Measurements from ENCODE around the gene NDRG3.
"Not testable (repeated sequence)": the region's sequence is repeated elsewhere in the genome, so short reads cannot be mapped to it uniquely, and the experiment has no call there.

Gene NDRG3

DNA sequence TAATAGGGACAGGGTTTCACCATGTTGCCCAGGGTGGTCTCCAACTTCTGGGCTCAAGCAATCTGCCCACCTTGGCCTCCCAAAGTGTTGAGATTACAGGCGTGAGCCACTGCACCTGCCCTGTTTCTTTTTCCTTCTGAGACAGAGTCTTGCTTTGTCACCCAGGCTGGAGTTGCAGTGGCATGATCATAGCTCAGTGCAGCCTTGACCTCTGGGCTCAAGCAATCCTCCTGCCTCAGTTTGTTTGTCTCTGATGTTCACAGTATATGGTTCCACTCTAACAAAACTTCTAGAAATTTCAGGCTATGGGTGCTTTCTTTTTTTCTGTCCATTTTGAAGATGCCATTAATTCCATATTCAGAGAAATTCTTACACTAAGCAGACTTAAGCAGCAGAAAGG, 33.1 kb downstream of the NDRG3 start:
- H3K27me3 ChIP-seq (replicated peaks in 2 of 5; ENCODE audit: control insufficient read depth in 4 of 5, insufficient read depth in 5 of 5, low read length in 4 of 5), result no peaks in the 10 kb centered on the region
- no peaks in the 10 kb centered on the region for H3K9me3 ChIP-seq (ENCODE audit: control extremely low read depth in 1 of 5, control insufficient read depth in 4 of 5, insufficient read depth in 2 of 5, low read depth in 1 of 5, low read length in 4 of 5)
- no peak overlapping the region for H3K4me3 ChIP-seq (ENCODE audit: control insufficient read depth in 1 of 7, extremely low read depth in 1 of 7, insufficient read depth in 4 of 7, low read depth in 2 of 7, low read length in 6 of 7)
- H3K27ac ChIP-seq (ENCODE audit: insufficient read depth in 1 of 2, low read depth in 1 of 2, low read length in 2 of 2, poor library complexity in 1 of 2, severe bottlenecking in 2 of 2), result no peak overlapping the region
- ChIA-PET POLR2A (interaction anchor here (0.7 kb wide), 1 partner anchor 570 kb away, joined by 4 read pairs; no protein-coding TSS in a partner anchor), CTCF (interaction anchor here (1.0 kb wide), 1 partner anchor 9 kb away, joined by 3 read pairs; no protein-coding TSS in a partner anchor)
- no peaks in the 10 kb centered on the region for H3K4me1 ChIP-seq (ENCODE audit: control extremely low read depth in 1 of 4, control insufficient read depth in 4 of 4, insufficient read depth in 4 of 4, low read length in 3 of 4)
- no peaks in the 10 kb centered on the region for H3K36me3 ChIP-seq (ENCODE audit: control insufficient read depth in 4 of 4, insufficient read depth in 4 of 4, low read length in 3 of 4)
- WGBS (ENCODE audit: insufficient coverage), result 100% methylated on average over 1 of the region's 1 CpG
- no peak for DNase-seq

DNA sequence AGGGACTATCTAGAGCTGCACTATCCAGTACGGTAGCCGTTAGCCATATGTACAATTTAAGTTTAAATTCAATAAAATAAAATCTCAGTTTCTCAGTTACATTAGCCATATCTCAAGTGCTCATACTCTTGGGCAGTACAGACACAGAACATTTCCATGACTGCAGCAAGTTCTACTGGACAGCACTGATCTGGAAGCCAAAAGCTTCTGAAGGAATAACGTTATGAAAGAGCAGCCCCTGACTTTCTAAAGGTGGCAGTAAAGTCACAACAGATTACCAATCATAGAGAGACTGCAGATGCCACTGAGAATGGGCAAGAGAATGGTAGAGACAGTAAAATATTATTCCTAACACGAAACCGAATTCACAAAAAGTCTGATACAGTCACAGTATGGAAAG, 36.8 kb downstream of the NDRG3 start:
- Histone ChIP-seq H3K4me1 (ENCODE audit: control extremely low read depth in 1 of 4, control insufficient read depth in 4 of 4, insufficient read depth in 4 of 4, low read length in 3 of 4) (no peaks in the 10 kb centered on the region), H3K36me3 (ENCODE audit: control insufficient read depth in 4 of 4, insufficient read depth in 4 of 4, low read length in 3 of 4) (no peaks in the 10 kb centered on the region), H3K4me3 (ENCODE audit: control insufficient read depth in 1 of 7, extremely low read depth in 1 of 7, insufficient read depth in 4 of 7, low read depth in 2 of 7, low read length in 6 of 7) (no peak overlapping the region), H3K27me3 (replicated peaks in 2 of 5; ENCODE audit: control insufficient read depth in 4 of 5, insufficient read depth in 5 of 5, low read length in 4 of 5) (no peaks in the 10 kb centered on the region), H3K9me3 (ENCODE audit: control extremely low read depth in 1 of 5, control insufficient read depth in 4 of 5, insufficient read depth in 2 of 5, low read depth in 1 of 5, low read length in 4 of 5) (no peaks in the 10 kb centered on the region), H3K27ac (ENCODE audit: insufficient read depth in 1 of 2, low read depth in 1 of 2, low read length in 2 of 2, poor library complexity in 1 of 2, severe bottlenecking in 2 of 2) (no peak overlapping the region)
- no peak for DNase-seq
- ChIA-PET POLR2A (interaction anchor here (0.6 kb wide), 1 partner anchor 126 kb away, joined by 3 read pairs; no protein-coding TSS in a partner anchor), CTCF (no interaction called here)
- WGBS (ENCODE audit: insufficient coverage), result 96% methylated on average over 2 of the region's 5 CpGs

DNA sequence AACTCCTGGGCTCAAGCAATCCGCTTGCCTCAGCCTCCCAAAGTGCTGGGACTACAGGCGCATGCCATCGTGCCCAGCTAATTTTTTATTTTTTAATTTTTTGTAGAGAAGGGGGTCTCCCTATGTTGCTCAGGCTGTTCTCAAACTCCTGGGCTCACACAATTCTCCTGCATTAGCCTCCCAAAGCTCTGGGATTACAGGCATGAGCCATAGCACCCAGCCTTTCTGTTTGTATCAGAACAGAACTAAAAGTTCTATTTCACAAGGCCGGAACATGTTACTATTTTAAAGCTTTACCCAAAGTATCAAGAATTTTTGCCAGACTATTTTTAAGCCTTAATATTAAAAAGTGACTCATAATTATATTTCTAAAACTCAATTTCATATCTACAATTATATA, 42.4 kb downstream of the NDRG3 start:
- Histone ChIP-seq H3K36me3 (ENCODE audit: control insufficient read depth in 4 of 4, insufficient read depth in 4 of 4, low read length in 3 of 4) (no peaks in the 10 kb centered on the region), H3K4me1 (ENCODE audit: control extremely low read depth in 1 of 4, control insufficient read depth in 4 of 4, insufficient read depth in 4 of 4, low read length in 3 of 4) (no peaks in the 10 kb centered on the region), H3K4me3 (ENCODE audit: control insufficient read depth in 1 of 7, extremely low read depth in 1 of 7, insufficient read depth in 4 of 7, low read depth in 2 of 7, low read length in 6 of 7) (no peak overlapping the region), H3K27me3 (replicated peaks in 2 of 5; ENCODE audit: control insufficient read depth in 4 of 5, insufficient read depth in 5 of 5, low read length in 4 of 5) (no peaks in the 10 kb centered on the region), H3K9me3 (ENCODE audit: control extremely low read depth in 1 of 5, control insufficient read depth in 4 of 5, insufficient read depth in 2 of 5, low read depth in 1 of 5, low read length in 4 of 5) (no peaks in the 10 kb centered on the region), H3K27ac (ENCODE audit: insufficient read depth in 1 of 2, low read depth in 1 of 2, low read length in 2 of 2, poor library complexity in 1 of 2, severe bottlenecking in 2 of 2) (no peak overlapping the region)
- CTCF ChIA-PET, result interaction anchor here (1.3 kb wide), 1 partner anchor 10 kb away, joined by 3 read pairs; no protein-coding TSS in a partner anchor
- no peak for DNase-seq
- POLR2A ChIA-PET, result no interaction called here
- 93% methylated on average over 3 of the region's 4 CpGs for WGBS (ENCODE audit: insufficient coverage)

DNA sequence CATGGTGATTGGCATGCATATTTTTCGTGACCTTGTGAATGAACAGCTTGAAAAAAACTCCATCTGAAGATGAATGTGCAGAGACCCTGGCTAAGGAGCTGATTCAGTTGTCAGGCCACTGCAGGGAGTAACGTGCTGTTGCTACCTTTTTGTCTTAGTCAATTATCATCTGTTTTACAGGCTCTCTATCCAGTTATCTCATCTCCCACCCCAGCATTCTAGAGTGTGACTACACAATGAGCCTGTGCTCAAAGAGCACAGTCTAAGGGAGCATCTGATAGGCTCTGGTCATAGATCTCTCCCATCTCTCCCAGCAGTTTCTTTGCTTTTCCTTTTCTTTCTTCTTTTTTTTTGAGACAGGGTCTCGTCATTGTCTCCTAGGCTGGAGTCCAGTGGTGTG, 45.5 kb downstream of the NDRG3 start:
- 95% methylated on average over 3 of the region's 3 CpGs for WGBS (ENCODE audit: insufficient coverage)
- no peak for DNase-seq
- ChIA-PET CTCF (interaction anchor here (1.4 kb wide), 1 partner anchor 14 kb away, joined by 3 read pairs; no protein-coding TSS in a partner anchor), POLR2A (no interaction called here)
- no peaks in the 10 kb centered on the region for H3K36me3 ChIP-seq (ENCODE audit: control insufficient read depth in 4 of 4, insufficient read depth in 4 of 4, low read length in 3 of 4)
- no peaks in the 10 kb centered on the region for H3K9me3 ChIP-seq (ENCODE audit: control extremely low read depth in 1 of 5, control insufficient read depth in 4 of 5, insufficient read depth in 2 of 5, low read depth in 1 of 5, low read length in 4 of 5)
- no peaks in the 10 kb centered on the region for H3K4me1 ChIP-seq (ENCODE audit: control extremely low read depth in 1 of 4, control insufficient read depth in 4 of 4, insufficient read depth in 4 of 4, low read length in 3 of 4)
- no peak overlapping the region for H3K4me3 ChIP-seq (ENCODE audit: control insufficient read depth in 1 of 7, extremely low read depth in 1 of 7, insufficient read depth in 4 of 7, low read depth in 2 of 7, low read length in 6 of 7)
- H3K27ac ChIP-seq (ENCODE audit: insufficient read depth in 1 of 2, low read depth in 1 of 2, low read length in 2 of 2, poor library complexity in 1 of 2, severe bottlenecking in 2 of 2), result no peak overlapping the region
- H3K27me3 ChIP-seq (replicated peaks in 2 of 5; ENCODE audit: control insufficient read depth in 4 of 5, insufficient read depth in 5 of 5, low read length in 4 of 5), result no peaks in the 10 kb centered on the region

DNA sequence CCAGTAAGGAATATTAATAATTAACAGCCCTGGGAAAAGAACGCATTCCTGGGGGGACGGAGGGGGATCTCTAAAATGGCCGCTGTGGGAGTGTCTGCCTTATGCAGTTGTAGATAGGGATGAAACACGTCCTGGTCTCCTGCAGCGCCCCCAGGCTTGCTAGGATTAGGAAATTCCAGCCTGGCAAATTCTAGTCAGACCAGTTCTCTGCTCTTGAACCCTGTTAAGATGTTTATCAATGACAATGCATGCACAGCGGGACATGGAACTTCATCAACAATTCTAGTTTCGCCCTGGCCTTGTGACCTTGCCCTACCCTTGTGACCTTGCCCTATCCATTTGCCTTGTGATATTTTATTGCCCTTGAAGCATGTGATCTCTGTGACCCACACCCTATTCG, 50.4 kb downstream of the NDRG3 start:
- H3K4me3 ChIP-seq (ENCODE audit: control insufficient read depth in 1 of 7, extremely low read depth in 1 of 7, insufficient read depth in 4 of 7, low read depth in 2 of 7, low read length in 6 of 7); H3K9me3 ChIP-seq (ENCODE audit: control extremely low read depth in 1 of 5, control insufficient read depth in 4 of 5, insufficient read depth in 2 of 5, low read depth in 1 of 5, low read length in 4 of 5): not testable (repeated sequence)

DNA sequence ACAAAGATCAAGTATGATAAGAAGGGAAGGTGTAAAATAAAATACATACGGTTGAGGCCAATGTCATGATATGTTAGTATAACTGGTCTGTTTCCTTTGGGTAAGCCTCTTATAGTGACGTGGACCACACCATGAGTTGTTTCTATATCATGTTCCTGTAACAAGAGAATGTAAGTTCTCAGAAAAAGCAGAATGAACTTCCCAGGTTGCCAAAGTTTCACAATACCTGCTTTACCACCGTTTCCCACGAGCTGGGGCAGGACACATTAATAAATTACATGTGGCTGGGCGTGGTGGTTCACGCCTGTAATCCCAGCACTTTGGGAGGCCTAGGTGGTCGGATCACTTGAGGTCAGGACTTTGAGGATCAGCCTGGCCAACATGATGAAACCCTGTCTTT, 57.3 kb downstream of the NDRG3 start:
- DNase-seq, result no peak
- H3K4me3 ChIP-seq (ENCODE audit: control insufficient read depth in 1 of 7, extremely low read depth in 1 of 7, insufficient read depth in 4 of 7, low read depth in 2 of 7, low read length in 6 of 7), result no peak overlapping the region
- H3K27ac ChIP-seq (ENCODE audit: insufficient read depth in 1 of 2, low read depth in 1 of 2, low read length in 2 of 2, poor library complexity in 1 of 2, severe bottlenecking in 2 of 2), result no peak overlapping the region
- H3K36me3 ChIP-seq (ENCODE audit: control insufficient read depth in 4 of 4, insufficient read depth in 4 of 4, low read length in 3 of 4), result peaks cover 0 to 4% (median 3%) of the 10 kb centered on the region in 4 experiments
- no peaks in the 10 kb centered on the region for H3K9me3 ChIP-seq (ENCODE audit: control extremely low read depth in 1 of 5, control insufficient read depth in 4 of 5, insufficient read depth in 2 of 5, low read depth in 1 of 5, low read length in 4 of 5)
- CTCF ChIA-PET, result interaction anchor here (1.5 kb wide), 1 partner anchor 34 kb away, joined by 3 read pairs; no protein-coding TSS in a partner anchor
- no peaks in the 10 kb centered on the region for H3K4me1 ChIP-seq (ENCODE audit: control extremely low read depth in 1 of 4, control insufficient read depth in 4 of 4, insufficient read depth in 4 of 4, low read length in 3 of 4)
- POLR2A ChIA-PET, result no interaction called here
- 95% methylated on average over 7 of the region's 7 CpGs for WGBS (ENCODE audit: insufficient coverage)
- H3K27me3 ChIP-seq (replicated peaks in 2 of 5; ENCODE audit: control insufficient read depth in 4 of 5, insufficient read depth in 5 of 5, low read length in 4 of 5), result no peaks in the 10 kb centered on the region

More for the DNA sequence above, 50.4 kb downstream of the NDRG3 start:
- H3K36me3 ChIP-seq (ENCODE audit: control insufficient read depth in 4 of 4, insufficient read depth in 4 of 4, low read length in 3 of 4); H3K27ac ChIP-seq (ENCODE audit: insufficient read depth in 1 of 2, low read depth in 1 of 2, low read length in 2 of 2, poor library complexity in 1 of 2, severe bottlenecking in 2 of 2); POLR2A ChIA-PET; DNase-seq; H3K4me1 ChIP-seq (ENCODE audit: control extremely low read depth in 1 of 4, control insufficient read depth in 4 of 4, insufficient read depth in 4 of 4, low read length in 3 of 4); H3K27me3 ChIP-seq (replicated peaks in 2 of 5; ENCODE audit: control insufficient read depth in 4 of 5, insufficient read depth in 5 of 5, low read length in 4 of 5): not testable (repeated sequence)
- CTCF ChIA-PET, result interaction anchor here (0.7 kb wide), 1 partner anchor 190 kb away, joined by 3 read pairs; no protein-coding TSS in a partner anchor
- WGBS (ENCODE audit: insufficient coverage), result 98% methylated on average over 4 of the region's 8 CpGs

DNA sequence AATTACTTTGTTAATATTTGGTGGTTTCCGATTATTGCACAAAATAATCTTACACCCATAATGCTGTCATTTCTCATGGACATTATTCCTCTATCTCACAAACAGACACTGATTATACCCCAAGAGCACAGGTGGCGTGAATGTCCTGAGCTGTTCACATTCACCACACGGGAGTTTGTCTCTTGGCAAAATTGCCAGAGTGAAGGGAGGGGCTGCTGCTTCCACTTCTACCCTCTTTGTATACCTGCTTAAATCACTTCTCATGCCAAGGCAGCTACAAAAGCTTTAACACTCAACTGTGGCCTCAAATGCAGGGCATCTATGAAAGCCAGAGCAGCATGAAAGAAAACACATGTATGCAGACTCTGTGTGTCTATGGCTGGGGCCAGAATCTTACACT, 58.0 kb downstream of the NDRG3 start:
- no peaks in the 10 kb centered on the region for H3K9me3 ChIP-seq (ENCODE audit: control extremely low read depth in 1 of 5, control insufficient read depth in 4 of 5, insufficient read depth in 2 of 5, low read depth in 1 of 5, low read length in 4 of 5)
- no peak overlapping the region for H3K27ac ChIP-seq (ENCODE audit: insufficient read depth in 1 of 2, low read depth in 1 of 2, low read length in 2 of 2, poor library complexity in 1 of 2, severe bottlenecking in 2 of 2)
- no peak for DNase-seq
- H3K36me3 ChIP-seq (ENCODE audit: control insufficient read depth in 4 of 4, insufficient read depth in 4 of 4, low read length in 3 of 4), result peaks cover 0 to 4% (median 3%) of the 10 kb centered on the region in 4 experiments
- WGBS (ENCODE audit: insufficient coverage), result 100% methylated on average over 1 of the region's 3 CpGs
- no peaks in the 10 kb centered on the region for H3K27me3 ChIP-seq (replicated peaks in 2 of 5; ENCODE audit: control insufficient read depth in 4 of 5, insufficient read depth in 5 of 5, low read length in 4 of 5)
- ChIA-PET CTCF (interaction anchor here (1.3 kb wide), 1 partner anchor 22 kb away, joined by 3 read pairs; no protein-coding TSS in a partner anchor), POLR2A (no interaction called here)
- no peaks in the 10 kb centered on the region for H3K4me1 ChIP-seq (ENCODE audit: control extremely low read depth in 1 of 4, control insufficient read depth in 4 of 4, insufficient read depth in 4 of 4, low read length in 3 of 4)
- H3K4me3 ChIP-seq (ENCODE audit: control insufficient read depth in 1 of 7, extremely low read depth in 1 of 7, insufficient read depth in 4 of 7, low read depth in 2 of 7, low read length in 6 of 7), result no peak overlapping the region
